ENCODE measurements around the gene POLK. TPM values are rescaled to one million over a fixed set of nuclear protein-coding genes. Genes with fewer than 3 reads are reported as not detected.

Gene POLK
- total and polyA plus RNA-seq, 2 of the 4 experiments (the other 2 are of a cell fraction), result 10.4 to 24.4 TPM

DNA sequence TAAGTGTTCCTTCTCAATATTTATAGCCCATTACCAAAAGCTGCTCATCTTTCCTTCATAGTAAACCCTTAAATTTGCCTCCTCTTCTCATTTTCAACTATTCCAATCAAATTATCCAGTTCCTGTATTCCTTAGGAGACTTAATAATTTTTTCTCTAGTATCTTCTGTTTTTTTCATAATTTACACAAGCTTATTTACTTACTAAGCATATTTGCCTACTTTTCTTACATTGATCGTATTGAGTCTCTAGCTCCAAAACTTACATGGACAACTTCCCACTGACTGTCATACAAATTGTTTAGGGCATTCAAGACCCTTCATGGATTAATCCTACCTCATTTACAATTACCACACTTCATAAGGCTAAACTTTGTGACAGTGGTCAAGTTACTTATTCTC, 3.9 kb upstream of the POLK start:
- H3K4ac ChIP-seq (ENCODE audit: low read depth, low read length), result no peak overlapping the region
- no peaks in the 10 kb centered on the region for H3K9me1 ChIP-seq (ENCODE audit: insufficient read depth, low read length)
- no peaks in the 10 kb centered on the region; the same call in 1 of the 2 replicates for H4K20me1 ChIP-seq (ENCODE audit: insufficient read depth, low read length)
- H2BK15ac ChIP-seq (ENCODE audit: low read depth, low read length), result no peak overlapping the region
- no peaks in the 10 kb centered on the region for H3K36me3 ChIP-seq (ENCODE audit: control insufficient read depth, insufficient read depth, low read length)
- H3K79me1 ChIP-seq (ENCODE audit: low read depth in 1 of 2, low read length in 2 of 2), result peaks cover 0 to 54% of the 10 kb centered on the region in 2 experiments
- H3K27ac ChIP-seq (ENCODE audit: insufficient read depth, low read length), result no peak overlapping the region
- no peaks in the 10 kb centered on the region for H3K27me3 ChIP-seq (ENCODE audit: control insufficient read depth, insufficient read depth, low read length)
- dilution Hi-C loops (cut with HindIII; ENCODE audit: low sequenced_read_pairs, unreplicated experiment) (no loop called here), in situ Hi-C loops (cut with MboI; ENCODE audit: low sequenced_read_pairs) (no loop called here), intact Hi-C loops (cut with micrococcal nuclease) (no loop called here)
- no peak for ATAC-seq (ENCODE audit: low read depth)
- H2AK5ac ChIP-seq (ENCODE audit: low read depth, low read length), result no peak overlapping the region
- no peaks in the 10 kb centered on the region for H3K4me1 ChIP-seq (ENCODE audit: control insufficient read depth, insufficient read depth, low read length)
- H3K18ac ChIP-seq (ENCODE audit: low read depth, low read length), result no peak overlapping the region
- H2AK9ac ChIP-seq (replicated peaks; ENCODE audit: low read depth, low read length, poor library complexity), result no peak overlapping the region
- H2BK5ac ChIP-seq (ENCODE audit: low read depth, low read length, poor library complexity, severe bottlenecking), result no peak overlapping the region
- H3K23ac ChIP-seq (ENCODE audit: low read depth, low read length), result no peak overlapping the region
- no TSS peak for BruUV-seq (replicated peaks)
- no peak overlapping the region for H2BK120ac ChIP-seq (ENCODE audit: low read depth, low read length)
- H3K4me2 ChIP-seq (ENCODE audit: low read depth, low read length), result no peak overlapping the region
- DNase-seq, result no peak
- no peak overlapping the region for H4K91ac ChIP-seq (ENCODE audit: insufficient read depth, low read depth, low read length)
- H4K8ac ChIP-seq (ENCODE audit: low read depth in 2 of 2, low read length in 2 of 2), result no peak overlapping the region
- no peak overlapping the region for H4K5ac ChIP-seq (ENCODE audit: low read depth, low read length)
- whole genome bisulfite sequencing, 2 experiments (ENCODE audit: extremely low coverage in 2 of 2, insufficient read length in 1 of 2), result no CpG with 5 or more reads among the region's 1 CpG
- no peak overlapping the region for H3K14ac ChIP-seq (replicated peaks; ENCODE audit: low read depth, low read length)
- no peaks in the 10 kb centered on the region for H3K9me3 ChIP-seq (ENCODE audit: control insufficient read depth, insufficient read depth, low read length)
- ChIA-PET CTCF (no interaction called here), POLR2A (ENCODE audit: unreplicated experiment) (no interaction called here)
- no peak overlapping the region for H2BK20ac ChIP-seq (ENCODE audit: low read depth, low read length)
- H3K56ac ChIP-seq (ENCODE audit: extremely low read depth, insufficient read depth, low read length), result no peak overlapping the region
- no peak overlapping the region for H2AFZ ChIP-seq (replicated peaks; ENCODE audit: low read length, poor library complexity)
- H3K9ac ChIP-seq (ENCODE audit: low read depth, low read length), result no peak overlapping the region
- no peak overlapping the region for H3K4me3 ChIP-seq (ENCODE audit: insufficient read depth, low read depth, low read length)
- TF ChIP-seq MAZ (IDR thresholded peaks at IDR 0.05; ENCODE audit: borderline replicate concordance, low read depth, low read length) (no peak), MAFK (IDR thresholded peaks at IDR 0.05; ENCODE audit: low read depth, low read length) (peak; percentile 31; the same call in 1 of the 2 replicates), CEBPB (IDR thresholded peaks at IDR 0.05; ENCODE audit: low read depth, low read length) (no peak)
